Pancreas (tissue), 10 donors: Measurements from ENCODE around the gene IL1RAPL2. TPM values are rescaled to one million over a fixed set of nuclear protein-coding genes. Genes with fewer than 3 reads are reported as not detected.

ENCODE experiments used
- ATAC-seq, 4 donors: fragments of 200-7000 bp; cut with Tn5 transposase; one replicate each; pipeline versions ENCODE4 v1.8.0 to v1.9.1; 2020; ENCODE audit warnings: mild to moderate bottlenecking in 4 of 4, moderate library complexity in 4 of 4
- DNase-seq, 6 donors: peaks; one replicate each; pipeline ENCODE4 v3.0.0-alpha.2; 2020
- FAIRE-seq: peaks from 2 replicates; lab custom pipeline; 2012; peaks lifted over from hg19 to GRCh38; lab: Jason Lieb, UNC
- H3K27ac ChIP-seq, 4 donors: fragments of 200-600 bp; sonication (generic); 1 replicate in 3 of 4; 2 replicates in 1 of 4; pipeline versions ENCODE4 v1.5.0 to v1.8.0; 2020
- H3K27me3 ChIP-seq, 4 donors: fragments of 200-600 bp; one replicate each; pipeline ENCODE4 v1.8.0; 2021
- H3K36me3 ChIP-seq, 3 donors: fragments of 200-600 bp; sonication (generic) in 1 of 3; one replicate each; pipeline versions ENCODE4 v1.5.0 to v1.8.0; 2020 to 2021
- H3K4me1 ChIP-seq, 3 donors: fragments of 200-600 bp; one replicate each; pipeline ENCODE4 v1.8.0; 2021
- H3K4me3 ChIP-seq, 4 donors: fragments of 200-600 bp; sonication (generic) in 2 of 4; one replicate each; pipeline versions ENCODE4 v1.5.0 to v1.8.0; 2020 to 2021
- H3K9me3 ChIP-seq, 4 donors: fragments of 200-600 bp; one replicate each; pipeline ENCODE4 v1.8.0; 2021
- WGBS, 2 donors: extraction: QIAGEN DNeasy Blood & Tissue Kit; methylation state at CpG; one replicate each; pipeline ENCODE4 v1.1.7; 2013; 5-methylcytosine and 5-hydroxymethylcytosine counted together
- intact Hi-C, 3 donors: fragments of 100-400 bp; cut with DNase I; formaldehyde crosslinking; loops; one replicate each; pipeline versions ENCODE4 v1.11.1 to v1.14.2; 2022
- polyA plus RNA-seq, 2 donors: library from polyadenylated mRNA; stranded (reverse); fragments of 200-250 nt; gene quantifications; one replicate each; pipeline ENCODE4 v1.2.3, GENCODE V29; 2013
- total RNA-seq, 6 donors: library from RNA; stranded (reverse); fragmentation: NEBNext Ultra II Directional in 4 of 6; extraction: Animal tissue kit (Norgen Biotek cat#: 25700) in 4 of 6; gene quantifications; one replicate each; pipeline versions ENCODE4 v1.2.1 to v1.2.4, GENCODE V29; 2021 to 2023
- TF ChIP-seq, protein P1 (sequence below), 4 donors: fragments of 200-600 bp; sonication (generic) in 3 of 4; IDR thresholded peaks; one replicate each; pipeline versions ENCODE4 v1.5.0 to v1.8.0; 2021; ENCODE audit warnings: antibody characterized with exemption in 4 of 4
- donor health status: healthy with polysubstance abuse.
- donor health status: DM: no; HTN: no; CAD: no; lungs with moderate emphysema.
- donor health status: DM: no; HTN: no; CAD: no.
- donor health status: control.
- donor health status: control.
- donor health status: Bipolar disorder and iron deficiency.
- donor health status: DM: yes; HTN: yes; CAD: no.
- donor health status: DM: no; HTN: no; CAD: no.
- donor health status: DM: no; HTN: no; CAD: no.
- donor health status: DM: yes; HTN: yes; CAD: no.

Gene IL1RAPL2
- total and polyA plus RNA-seq, 8 donors = 0.09 TPM; not detected in 7

- Histone ChIP-seq H3K36me3 (no peaks in the 10 kb centered on the region), H3K27ac (no peak overlapping the region), H3K4me1 (no peaks in the 10 kb centered on the region), H3K27me3 (peaks cover 0 to 12% (median 0%) of the 10 kb centered on the region in 4 donors), H3K9me3 (no peaks in the 10 kb centered on the region), H3K4me3 (no peak overlapping the region)
- FAIRE-seq (no peak), ATAC-seq (peak in 1 of 4 donors; percentile 25), DNase-seq (no peak)
- intact Hi-C loops = no loop called here
- TF ChIP-seq, protein P1, sequence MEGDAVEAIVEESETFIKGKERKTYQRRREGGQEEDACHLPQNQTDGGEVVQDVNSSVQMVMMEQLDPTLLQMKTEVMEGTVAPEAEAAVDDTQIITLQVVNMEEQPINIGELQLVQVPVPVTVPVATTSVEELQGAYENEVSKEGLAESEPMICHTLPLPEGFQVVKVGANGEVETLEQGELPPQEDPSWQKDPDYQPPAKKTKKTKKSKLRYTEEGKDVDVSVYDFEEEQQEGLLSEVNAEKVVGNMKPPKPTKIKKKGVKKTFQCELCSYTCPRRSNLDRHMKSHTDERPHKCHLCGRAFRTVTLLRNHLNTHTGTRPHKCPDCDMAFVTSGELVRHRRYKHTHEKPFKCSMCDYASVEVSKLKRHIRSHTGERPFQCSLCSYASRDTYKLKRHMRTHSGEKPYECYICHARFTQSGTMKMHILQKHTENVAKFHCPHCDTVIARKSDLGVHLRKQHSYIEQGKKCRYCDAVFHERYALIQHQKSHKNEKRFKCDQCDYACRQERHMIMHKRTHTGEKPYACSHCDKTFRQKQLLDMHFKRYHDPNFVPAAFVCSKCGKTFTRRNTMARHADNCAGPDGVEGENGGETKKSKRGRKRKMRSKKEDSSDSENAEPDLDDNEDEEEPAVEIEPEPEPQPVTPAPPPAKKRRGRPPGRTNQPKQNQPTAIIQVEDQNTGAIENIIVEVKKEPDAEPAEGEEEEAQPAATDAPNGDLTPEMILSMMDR (IDR thresholded peaks at IDR 0.05) = no peak
- 25 to 30% methylated on average over 1 of the region's 1 CpG for WGBS, 2 donors
Measured at GRCh38 chrX:104961926-104962325, 395.9 kb downstream of the IL1RAPL2 start.

GRCh38 chrX:104968241-104968640, 402.2 kb downstream of the IL1RAPL2 start:
- no peak for ATAC-seq
- TF ChIP-seq, protein P1 (IDR thresholded peaks at IDR 0.05) = no peak
- intact Hi-C loops = no loop called here

GRCh38 chrX:104972737-104973136, 406.7 kb downstream of the IL1RAPL2 start:
- Histone ChIP-seq H3K36me3 (no peaks in the 10 kb centered on the region), H3K4me3 (no peak overlapping the region), H3K9me3 (no peaks in the 10 kb centered on the region), H3K27me3 (no peaks in the 10 kb centered on the region), H3K27ac (no peak overlapping the region), H3K4me1 (no peaks in the 10 kb centered on the region)
- FAIRE-seq = no peak
- TF ChIP-seq, protein P1 (IDR thresholded peaks at IDR 0.05) = no peak
- DNase-seq = no peak
- ATAC-seq = no peak
- intact Hi-C loops = no loop called here
- WGBS, 2 donors = 44 to 59% methylated on average over 1 of the region's 1 CpG

More at GRCh38 chrX:104968241-104968640, 402.2 kb downstream of the IL1RAPL2 start:
- Histone ChIP-seq H3K9me3 (no peaks in the 10 kb centered on the region), H3K4me1 (no peaks in the 10 kb centered on the region), H3K27ac (no peak overlapping the region), H3K4me3 (no peak overlapping the region), H3K27me3 (peaks cover 0 to 6% (median 0%) of the 10 kb centered on the region in 4 donors), H3K36me3 (no peaks in the 10 kb centered on the region)
- DNase-seq = no peak
- no peak for FAIRE-seq

GRCh38 chrX:104987063-104987462, 421.1 kb downstream of the IL1RAPL2 start:
- no peak for FAIRE-seq
- no peak for ATAC-seq
- intact Hi-C loops = no loop called here
- no peaks in the 10 kb centered on the region for H3K36me3 ChIP-seq
- TF ChIP-seq, protein P1 (IDR thresholded peaks at IDR 0.05) = no peak
- no peak overlapping the region for H3K4me3 ChIP-seq
- H3K27me3 ChIP-seq = no peaks in the 10 kb centered on the region
- H3K9me3 ChIP-seq = no peaks in the 10 kb centered on the region
- no peak for DNase-seq
- no peaks in the 10 kb centered on the region for H3K4me1 ChIP-seq
- no peak overlapping the region for H3K27ac ChIP-seq

DNA sequence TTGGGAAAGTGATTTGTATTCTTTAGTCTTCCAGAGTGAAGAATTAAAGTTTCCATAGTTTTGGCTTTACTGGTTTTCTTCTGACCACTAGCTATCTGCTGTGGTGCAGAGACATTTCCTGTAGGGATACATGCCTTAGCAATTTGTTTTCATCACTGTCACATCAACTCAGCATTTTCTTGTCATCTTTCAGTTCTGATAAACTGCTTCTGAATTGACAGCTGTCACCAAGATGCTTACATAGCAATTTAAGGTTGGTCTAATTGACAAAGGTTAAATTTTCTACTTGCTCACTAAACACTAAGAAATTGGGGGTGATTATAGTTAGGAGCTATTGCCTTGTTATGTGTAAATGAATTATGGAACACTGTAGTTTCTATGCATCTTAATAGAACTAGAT, 422.0 kb downstream of the IL1RAPL2 start:
- Histone ChIP-seq H3K36me3 (no peaks in the 10 kb centered on the region), H3K27ac (no peak overlapping the region), H3K9me3 (no peaks in the 10 kb centered on the region), H3K27me3 (no peaks in the 10 kb centered on the region), H3K4me1 (no peaks in the 10 kb centered on the region), H3K4me3 (no peak overlapping the region)
- ATAC-seq (no peak), DNase-seq (no peak), FAIRE-seq (no peak)
- TF ChIP-seq, protein P1 (IDR thresholded peaks at IDR 0.05) = no peak
- intact Hi-C loops = no loop called here
